ENCODE results near the gene GPSM1.

GRCh38 chr9:136363949-136364748 lies 36.8 kb downstream of the GPSM1 start:
- TF ChIP-seq MAX (IDR thresholded peaks at IDR 0.05) (no peak), CTCF (IDR thresholded peaks at IDR 0.05 in 2 of 3, conservative IDR thresholded peaks at IDR 0.05 in 1 of 3; ENCODE audit: borderline replicate concordance in 1 of 3, insufficient read depth in 1 of 3, low read depth in 2 of 3, low read length in 2 of 3) (no peak), YY1 (IDR thresholded peaks at IDR 0.05; ENCODE audit: extremely low read depth, insufficient replicate concordance, low read depth, low read length) (no peak), ELF1 (IDR thresholded peaks at IDR 0.05; ENCODE audit: borderline replicate concordance, low read depth) (no peak), ZFX (IDR thresholded peaks at IDR 0.05) (no peak; the same call in 1 of the 2 replicates), POLR2A (IDR thresholded peaks at IDR 0.05; ENCODE audit: borderline replicate concordance, extremely low read depth, insufficient read depth, insufficient read length) (no peak), EGR1 (IDR thresholded peaks at IDR 0.05; ENCODE audit: low read depth) (no peak), ZNF274 (IDR thresholded peaks at IDR 0.05; ENCODE audit: low read depth, low read length) (no peak), RAD21 (IDR thresholded peaks at IDR 0.05; ENCODE audit: low read depth) (no peak)

All from HCT116 (cell line).